Measurements from ENCODE around the gene XIRP2. TPM values are rescaled to one million over a fixed set of nuclear protein-coding genes. Genes with fewer than 3 reads are reported as not detected.

Gene XIRP2
- total RNA-seq, 2 donors from 2014 or later, result not detected

GRCh38 chr2:167297292-167297691 is 409.0 kb downstream of the XIRP2 start:
- ATAC-seq, result no peak
- no peak overlapping the region for H3K4me3 ChIP-seq
- TF ChIP-seq CTCF (IDR thresholded peaks at IDR 0.05), result no peak
- TF ChIP-seq POLR2A (IDR thresholded peaks at IDR 0.05), result no peak
- intact Hi-C loops (cut with DNase I), result no loop called here
- peaks cover 0 to 8% of the 10 kb centered on the region in 2 donors for H3K27me3 ChIP-seq
- H3K27ac ChIP-seq, result no peak overlapping the region
- no peaks in the 10 kb centered on the region for H3K9me3 ChIP-seq
- no peak for DNase-seq
- H3K36me3 ChIP-seq (replicated peaks in 1 of 2; ENCODE audit: insufficient read depth in 1 of 2, low read depth in 2 of 2), result no peaks in the 10 kb centered on the region
- 88 to 90% methylated on average over 1 of the region's 1 CpG for WGBS, 2 donors
- peaks cover 16% of the 10 kb centered on the region for H3K4me1 ChIP-seq

GRCh38 chr2:167298017-167298416 is 409.7 kb downstream of the XIRP2 start:
- H3K4me3 ChIP-seq, result no peak overlapping the region
- intact Hi-C loops (cut with DNase I), result no loop called here
- no peak for TF ChIP-seq CTCF (IDR thresholded peaks at IDR 0.05)
- no peak for TF ChIP-seq POLR2A (IDR thresholded peaks at IDR 0.05)
- ATAC-seq, result no peak
- no peaks in the 10 kb centered on the region for H3K9me3 ChIP-seq
- peaks cover 16% of the 10 kb centered on the region for H3K4me1 ChIP-seq
- no peak for DNase-seq
- H3K36me3 ChIP-seq (replicated peaks in 1 of 2; ENCODE audit: insufficient read depth in 1 of 2, low read depth in 2 of 2), result no peaks in the 10 kb centered on the region
- WGBS, 2 donors, result 55 to 69% methylated on average over 1 of the region's 1 CpG
- H3K27me3 ChIP-seq, result peaks cover 0 to 8% of the 10 kb centered on the region in 2 donors
- H3K27ac ChIP-seq, result no peak overlapping the region

Measured in body of pancreas (tissue), 4 donors.